Measurements from ENCODE around the gene MAMLD1.
"Not testable (repeated sequence)": the region's sequence is repeated elsewhere in the genome, so short reads cannot be mapped to it uniquely, and the experiment has no call there.

Gene MAMLD1

GRCh38 chrX:150362599-150363481, at the start of gene MAMLD1:
MAMLD1 (plus strand) TSS chrX:150363317; CDS start chrX:150445517, 82,200 bp downstream.
- peak; percentile 40 to 46 for DNase-seq (ENCODE audit: low read depth in 2 of 2)

- DNase-seq (ENCODE audit: low read depth in 2 of 2), result no peak
Observed at GRCh38 chrX:150313514-150313913, 49.6 kb upstream of the MAMLD1 start.

GRCh38 chrX:150314186-150314585, 48.9 kb upstream of the MAMLD1 start:
- no peak for DNase-seq (ENCODE audit: low read depth in 2 of 2)

- no peak for DNase-seq (ENCODE audit: low read depth in 2 of 2)
Observed at GRCh38 chrX:150316564-150316963, 46.6 kb upstream of the MAMLD1 start.

- DNase-seq (ENCODE audit: low read depth in 2 of 2), result no peak
Observed at GRCh38 chrX:150323020-150323419, 40.1 kb upstream of the MAMLD1 start.

GRCh38 chrX:150324035-150324728, 38.9 kb upstream of the MAMLD1 start:
- DNase-seq (ENCODE audit: low read depth in 2 of 2), result no peak

GRCh38 chrX:150324919-150325318, 38.2 kb upstream of the MAMLD1 start:
- DNase-seq (ENCODE audit: low read depth in 2 of 2), result no peak

GRCh38 chrX:150326541-150327247, 36.4 kb upstream of the MAMLD1 start:
- no peak for DNase-seq (ENCODE audit: low read depth in 2 of 2)

GRCh38 chrX:150329282-150329681, 33.8 kb upstream of the MAMLD1 start:
- no peak for DNase-seq (ENCODE audit: low read depth in 2 of 2)

- DNase-seq (ENCODE audit: low read depth in 2 of 2), result no peak
Observed at GRCh38 chrX:150329868-150330267, 33.2 kb upstream of the MAMLD1 start.

- no peak for DNase-seq (ENCODE audit: low read depth in 2 of 2)
Observed at GRCh38 chrX:150332023-150332422, 31.1 kb upstream of the MAMLD1 start.

- no peak for DNase-seq (ENCODE audit: low read depth in 2 of 2)
Observed at GRCh38 chrX:150334100-150334499, 29.0 kb upstream of the MAMLD1 start.

GRCh38 chrX:150334981-150335380, 28.1 kb upstream of the MAMLD1 start:
- DNase-seq (ENCODE audit: low read depth in 2 of 2), result no peak

- DNase-seq (ENCODE audit: low read depth in 2 of 2), result no peak
Observed at GRCh38 chrX:150337026-150337425, 26.1 kb upstream of the MAMLD1 start.

- DNase-seq (ENCODE audit: low read depth in 2 of 2), result no peak
Observed at GRCh38 chrX:150337536-150337935, 25.6 kb upstream of the MAMLD1 start.

- DNase-seq (ENCODE audit: low read depth in 2 of 2), result no peak
Observed at GRCh38 chrX:150338615-150339014, 24.5 kb upstream of the MAMLD1 start.

GRCh38 chrX:150339736-150340135, 23.4 kb upstream of the MAMLD1 start:
- no peak for DNase-seq (ENCODE audit: low read depth in 2 of 2)

- DNase-seq (ENCODE audit: low read depth in 2 of 2), result not testable (repeated sequence)
Observed at GRCh38 chrX:150340326-150340725, 22.8 kb upstream of the MAMLD1 start.

GRCh38 chrX:150347471-150347870, 15.6 kb upstream of the MAMLD1 start:
- no peak for DNase-seq (ENCODE audit: low read depth in 2 of 2)

- DNase-seq (ENCODE audit: low read depth in 2 of 2), result no peak
Observed at GRCh38 chrX:150348365-150348764, 14.8 kb upstream of the MAMLD1 start.

- DNase-seq (ENCODE audit: low read depth in 2 of 2), result no peak
Observed at GRCh38 chrX:150352114-150352513, 11.0 kb upstream of the MAMLD1 start.

- DNase-seq (ENCODE audit: low read depth in 2 of 2), result no peak
Observed at GRCh38 chrX:150352581-150352980, 10.5 kb upstream of the MAMLD1 start.

All from stimulated activated CD8-positive, alpha-beta memory T cell treated with anti-CD3 and anti-CD28 coated beads, Interleukin-15, amount 100 ng/mL, for 48 hours (primary cell).